ENCODE data around the gene ACBD4.

Gene ACBD4

GRCh38 chr17:45135192-45135977, at the start of gene ACBD4:
TSS of gene ACBD4 (plus strand) at chr17:45135687. CDS start at chr17:45136145, 458 bp downstream.
- Histone ChIP-seq H3K36me3 (ENCODE audit: insufficient read depth) (no peaks in the 10 kb centered on the region), H3K4me3 (IDR thresholded peaks at IDR 0.05; ENCODE audit: insufficient read depth, low read depth, low read length) (peak within 1 kb of the TSS; percentile 35), H3K9ac (peak within 1 kb of the TSS; percentile 48; the same call in 1 of the 2 replicates)

GRCh38 chr17:45086391-45086790, 49.1 kb upstream of the ACBD4 start:
- H3K27ac ChIP-seq = no peak overlapping the region

More at GRCh38 chr17:45135192-45135977, at the start of gene ACBD4:
- Histone ChIP-seq H3K4me1 (ENCODE audit: low read depth, poor library complexity, severe bottlenecking) (peaks cover 12% of the 10 kb centered on the region), H4K20me1 (ENCODE audit: insufficient read depth) (no peaks in the 10 kb centered on the region), H3K4me2 (peak within 1 kb of the TSS; percentile 98), H3K27ac (peak within 1 kb of the TSS; percentile 17; the same call in 1 of the 2 replicates), H2AFZ (ENCODE audit: low read depth) (peak within 1 kb of the TSS; percentile 72), H3K27me3 (ENCODE audit: insufficient read depth, low read depth) (no peaks in the 10 kb centered on the region), H3K79me2 (ENCODE audit: insufficient read depth, low read depth) (no peaks in the 10 kb centered on the region)
- peak; percentile 100 for TF ChIP-seq CTCF (conservative IDR thresholded peaks at IDR 0.05; ENCODE audit: low read depth, low read length)

GRCh38 chr17:45086865-45087503, 48.5 kb upstream of the ACBD4 start:
- Histone ChIP-seq H3K36me3 (ENCODE audit: insufficient read depth) (peaks cover 20% of the 10 kb centered on the region; the same call in 1 of the 2 replicates), H3K79me2 (ENCODE audit: insufficient read depth, low read depth) (no peaks in the 10 kb centered on the region), H3K4me3 (IDR thresholded peaks at IDR 0.05; ENCODE audit: insufficient read depth, low read depth, low read length) (no peak overlapping the region), H4K20me1 (ENCODE audit: insufficient read depth) (no peaks in the 10 kb centered on the region), H3K9ac (no peak overlapping the region), H3K27ac (no peak overlapping the region), H3K4me2 (no peak overlapping the region), H2AFZ (ENCODE audit: low read depth) (no peak overlapping the region), H3K4me1 (ENCODE audit: low read depth, poor library complexity, severe bottlenecking) (no peaks in the 10 kb centered on the region), H3K27me3 (ENCODE audit: insufficient read depth, low read depth) (no peaks in the 10 kb centered on the region)
- TF ChIP-seq CTCF (conservative IDR thresholded peaks at IDR 0.05; ENCODE audit: low read depth, low read length) = no peak

More at GRCh38 chr17:45086391-45086790, 49.1 kb upstream of the ACBD4 start:
- Histone ChIP-seq H3K9ac (no peak overlapping the region), H3K4me3 (IDR thresholded peaks at IDR 0.05; ENCODE audit: insufficient read depth, low read depth, low read length) (no peak overlapping the region), H3K27me3 (ENCODE audit: insufficient read depth, low read depth) (no peaks in the 10 kb centered on the region), H3K4me2 (no peak overlapping the region), H2AFZ (ENCODE audit: low read depth) (no peak overlapping the region), H3K36me3 (ENCODE audit: insufficient read depth) (peaks cover 24% of the 10 kb centered on the region; the same call in 1 of the 2 replicates), H4K20me1 (ENCODE audit: insufficient read depth) (no peaks in the 10 kb centered on the region), H3K4me1 (ENCODE audit: low read depth, poor library complexity, severe bottlenecking) (no peaks in the 10 kb centered on the region), H3K79me2 (ENCODE audit: insufficient read depth, low read depth) (no peaks in the 10 kb centered on the region)
- no peak for TF ChIP-seq CTCF (conservative IDR thresholded peaks at IDR 0.05; ENCODE audit: low read depth, low read length)

GRCh38 chr17:45087504-45087975, 47.9 kb upstream of the ACBD4 start:
- no peaks in the 10 kb centered on the region for H3K4me1 ChIP-seq (ENCODE audit: low read depth, poor library complexity, severe bottlenecking)
- no peaks in the 10 kb centered on the region for H3K79me2 ChIP-seq (ENCODE audit: insufficient read depth, low read depth)
- H2AFZ ChIP-seq (ENCODE audit: low read depth) = no peak overlapping the region
- H3K4me2 ChIP-seq = no peak overlapping the region
- H3K27me3 ChIP-seq (ENCODE audit: insufficient read depth, low read depth) = no peaks in the 10 kb centered on the region
- H3K4me3 ChIP-seq (IDR thresholded peaks at IDR 0.05; ENCODE audit: insufficient read depth, low read depth, low read length) = no peak overlapping the region
- H3K9ac ChIP-seq = no peak overlapping the region
- H3K36me3 ChIP-seq (ENCODE audit: insufficient read depth) = peaks cover 15% of the 10 kb centered on the region; the same call in 1 of the 2 replicates
- no peak overlapping the region for H3K27ac ChIP-seq
- no peaks in the 10 kb centered on the region for H4K20me1 ChIP-seq (ENCODE audit: insufficient read depth)
- no peak for TF ChIP-seq CTCF (conservative IDR thresholded peaks at IDR 0.05; ENCODE audit: low read depth, low read length)

All from KMS-11 (cell line).